GM12878 (cell line): Measurements from ENCODE around the gene XRCC4. TPM values are rescaled to one million over a fixed set of nuclear protein-coding genes. Genes with fewer than 3 reads are reported as not detected.

Experiments used
- ATAC-seq: fragments of 200-7000 bp; cut with Tn5 transposase; 3 replicates; pipeline ENCODE4 v1.9.1; 2020; ENCODE audit warnings: mild to moderate bottlenecking, moderate library complexity
- BruUV-seq: library from RNA; stranded (reverse); fragments of 400-500 nt; replicated peaks from 2 replicates; lab custom pipeline; 2021; lab: Mats Ljungman, UMichigan
- CTCF ChIA-PET: fragments of 300-600 bp; sonication (Branson Sonifier 250); formaldehyde crosslinking; extraction: SDS; loops from one replicate; lab custom pipeline; 2021; ENCODE audit warnings: inconsistent platforms; lab: Yijun Ruan, JAX
- POLR2A ChIA-PET: fragments of 350-600 bp; formaldehyde crosslinking; extraction: SDS; loops from one replicate; lab custom pipeline; 2021; ENCODE audit warnings: inconsistent platforms; lab: Charles Lee
- RAD21 ChIA-PET: fragments of 300-600 bp; sonication (Branson Sonifier 250); formaldehyde crosslinking; loops from one replicate; lab custom pipeline; 2023; ENCODE audit warnings: antibody characterized with exemption; ENCODE audit not compliant: unreplicated experiment; lab: Charles Lee
- SMC1A ChIA-PET: fragments of 300-600 bp; sonication (Branson Sonifier 250); formaldehyde crosslinking; loops from one replicate; lab custom pipeline; 2023; ENCODE audit not compliant: unreplicated experiment, uncharacterized antibody; lab: Charles Lee
- DNase-seq: peaks from one replicate; pipeline ENCODE4 v3.0.0-alpha.2; 2011; ENCODE audit warnings: low read depth, low spot score
- FAIRE-seq: peaks from 3 replicates; lab custom pipeline; 2011; peaks lifted over from hg19 to GRCh38; lab: Jason Lieb, UNC
- H2AFZ ChIP-seq: 2 replicates; pipeline ENCODE4 v1.6.0; 2011; ENCODE audit warnings: low read depth, low read length, control low read depth; ENCODE audit not compliant: control insufficient read depth
- H3K27ac ChIP-seq: 2 replicates; pipeline ENCODE4 v1.5.1; 2011; ENCODE audit warnings: control low read depth; ENCODE audit not compliant: control insufficient read depth, insufficient read depth
- H3K27me3 ChIP-seq, 2 experiments: replicated peaks in 1 of 2; 2 replicates each; pipeline versions ENCODE4 v1.6.0 to v1.6.1; 2011; ENCODE audit warnings: low read length in 1 of 2; ENCODE audit not compliant: control insufficient read depth in 2 of 2, insufficient read depth in 2 of 2
- H3K36me3 ChIP-seq, 2 experiments: 2 replicates each; pipeline ENCODE4 v1.5.1; 2011; ENCODE audit warnings: low read length in 1 of 2; ENCODE audit not compliant: control insufficient read depth in 2 of 2, insufficient read depth in 2 of 2
- H3K4me1 ChIP-seq: 2 replicates; pipeline ENCODE4 v1.6.1; 2011; ENCODE audit warnings: mild to moderate bottlenecking, low read length, moderate library complexity, mixed read lengths; ENCODE audit not compliant: control insufficient read depth, insufficient read depth
- H3K4me2 ChIP-seq: 2 replicates; pipeline ENCODE4 v1.6.0; 2011; ENCODE audit warnings: control low read depth; ENCODE audit not compliant: control insufficient read depth, insufficient read depth
- H3K4me3 ChIP-seq: fragments of 200-600 bp; sonication (generic); 2 replicates; pipeline ENCODE4 v1.5.1; 2016
- H3K79me2 ChIP-seq: 2 replicates; pipeline ENCODE4 v1.6.0; 2011; ENCODE audit warnings: low read length; ENCODE audit not compliant: control insufficient read depth, insufficient read depth
- H3K9ac ChIP-seq: 2 replicates; pipeline ENCODE4 v1.8.0; 2011; ENCODE audit warnings: low read length, control low read depth, mixed read lengths; ENCODE audit not compliant: control insufficient read depth, insufficient read depth
- H3K9me3 ChIP-seq: replicated peaks from 3 replicates; pipeline ENCODE4 v1.5.1; 2011; ENCODE audit warnings: mild to moderate bottlenecking, low read length; ENCODE audit not compliant: control insufficient read depth, insufficient read depth
- H4K20me1 ChIP-seq: 2 replicates; pipeline ENCODE4 v1.6.0; 2011; ENCODE audit not compliant: control insufficient read depth, insufficient read depth
- CBX5 ChIP-seq: sonication (generic); IDR thresholded peaks from 2 replicates; pipeline ENCODE4 v1.6.1; 2016; ENCODE audit warnings: low read depth, moderate library complexity, mild to moderate bottlenecking, inconsistent platforms
- IRF3 ChIP-seq: fragments of 450-650 bp; IDR thresholded peaks from 2 replicates; pipeline ENCODE4 v1.6.1; 2014; ENCODE audit warnings: mild to moderate bottlenecking
- NFIC ChIP-seq: IDR thresholded peaks from 2 replicates; pipeline ENCODE4 v1.6.1; 2012; ENCODE audit warnings: low read depth, mild to moderate bottlenecking, inconsistent platforms, low read length, moderate library complexity
- ZBTB33 ChIP-seq: fragments of 450-650 bp; IDR thresholded peaks from 2 replicates; pipeline ENCODE4 v1.6.1; 2017; ENCODE audit warnings: mild to moderate bottlenecking
- WGBS: methylation state at CpG from one replicate; pipeline ENCODE4 v1.1.6; 2016; ENCODE audit warnings: low lambda C conversion rate; ENCODE audit not compliant: insufficient replicate concordance, insufficient coverage; ENCODE audit errors: missing lambda C conversion rate; 5-methylcytosine and 5-hydroxymethylcytosine counted together
- in situ Hi-C: fragments of 300-500 bp; cut with MboI; formaldehyde crosslinking; loops from 9 replicates; pipeline ENCODE4 v1.14.3; 2018; ENCODE audit warnings: mixed read lengths
- intact Hi-C: fragments of 100-400 bp; cut with micrococcal nuclease; formaldehyde crosslinking; loops from one replicate; pipeline ENCODE4 v1.14.2; 2022; ENCODE audit not compliant: unreplicated experiment
- polyA plus RNA-seq, 11 experiments: library from polyadenylated mRNA; depleted of rRNA in 4 of 11; unstranded in 6 of 11; stranded (reverse) in 5 of 11; fragments of >200 nt; fragmentation: Nextera tagmentation in 4 of 11; fragmentation: Illumina TruSeq in 1 of 11; extraction: Ambion mirVana in 4 of 11; extraction: Trizol in 1 of 11; gene quantifications; 1 replicate in 1 of 11; 2 replicates in 10 of 11; pipeline versions ENCODE4 v1.2.1 to v1.2.3, GENCODE V29; 2011 to 2016; ENCODE audit warnings: inconsistent platforms in 2 of 11, missing spikeins in 2 of 11, low read depth in 1 of 11
- total RNA-seq, 4 experiments: library from RNA; depleted of rRNA in 3 of 4; stranded (reverse); fragments of >200 nt in 3 of 4; fragmentation: Illumina TruSeq in 1 of 4; extraction: Trizol in 1 of 4; gene quantifications; 2 replicates each; pipeline versions ENCODE4 v1.2.1 to v1.2.3, GENCODE V29; 2013 to 2021

The XRCC4 gene
- total and polyA plus RNA-seq, 10 of the 15 experiments (the other 5 are each of a cell fraction or from before 2014, with no cell fraction given), result 12.1 to 53.6 (median 25.8) TPM

- intact Hi-C loops (no loop called here), in situ Hi-C loops (no loop called here)
- Histone ChIP-seq H3K27me3 (no peaks in the 10 kb centered on the region), H4K20me1 (no peaks in the 10 kb centered on the region), H3K79me2 (no peaks in the 10 kb centered on the region; the same call in 1 of the 2 replicates), H3K4me2 (no peak overlapping the region), H3K9ac (no peak overlapping the region), H3K4me3 (no peak overlapping the region), H3K9me3 (peaks cover 6% of the 10 kb centered on the region), H2AFZ (no peak overlapping the region), H3K36me3 (no peaks in the 10 kb centered on the region), H3K27ac (no peak overlapping the region), H3K4me1 (0 out of 2 replicates have a peak, but pooled peaks cover 6% of the 10 kb centered on the region)
- 94% methylated on average over 4 of the region's 4 CpGs for WGBS
- POLR2A ChIA-PET, result no interaction called here
- TF ChIP-seq IRF3 (no peak), NFIC (no peak), CBX5 (peak; percentile 71; the same call in 1 of the 2 replicates), ZBTB33 (0 out of 2 replicates have a peak, but pooled peaks have one; percentile 67)
- SMC1A ChIA-PET, result no interaction called here
- BruUV-seq, result no TSS peak
- CTCF ChIA-PET, result no interaction called here
- no peak for DNase-seq
- no peak for FAIRE-seq
- ATAC-seq, result no peak
- RAD21 ChIA-PET, result no interaction called here
Measured at GRCh38 chr5:83093692-83094091, 16.3 kb downstream of the XRCC4 start.
